Stimulated activated CD4-positive, alpha-beta T cell treated with anti-CD3 and anti-CD28 coated beads, Interleukin-15, amount 100 ng/mL, for 48 hours (primary cell): ENCODE measurements around the gene PSMB11.

Experiments used
- DNase-seq, 2 donors: peaks; one replicate each; pipeline ENCODE4 v3.0.0-alpha.2; 2020; ENCODE audit warnings: low read depth in 2 of 2

Gene PSMB11

GRCh38 chr14:23085458-23085857 is 43.4 kb downstream of the PSMB11 start:
- DNase-seq, result no peak

- no peak for DNase-seq
Observed at GRCh38 chr14:23086565-23086964, 44.6 kb downstream of the PSMB11 start.

GRCh38 chr14:23089498-23090253 is 47.7 kb downstream of the PSMB11 start:
- no peak for DNase-seq

- no peak for DNase-seq
Observed at GRCh38 chr14:23090254-23090636, 48.2 kb downstream of the PSMB11 start.

GRCh38 chr14:23091294-23092225 is 49.5 kb downstream of the PSMB11 start:
- no peak for DNase-seq

- no peak for DNase-seq
Observed at GRCh38 chr14:23093104-23093503, 51.1 kb downstream of the PSMB11 start.

- no peak for DNase-seq
Observed at GRCh38 chr14:23093526-23093925, 51.5 kb downstream of the PSMB11 start.
